Measurements from ENCODE around the gene EPAS1.

The EPAS1 gene

GRCh38 chr2:46342566-46343315 lies 45.5 kb downstream of the EPAS1 start:
- no peak for DNase-seq

- DNase-seq, result no peak
Measured at GRCh38 chr2:46344706-46345105, 47.5 kb downstream of the EPAS1 start.

- no peak for DNase-seq
Measured at GRCh38 chr2:46345775-46346174, 48.6 kb downstream of the EPAS1 start.

GRCh38 chr2:46346719-46347118 lies 49.5 kb downstream of the EPAS1 start:
- no peak for DNase-seq

- no peak for DNase-seq
Measured at GRCh38 chr2:46347648-46348280, 50.6 kb downstream of the EPAS1 start.

- no peak for DNase-seq
Measured at GRCh38 chr2:46349115-46349547, 51.9 kb downstream of the EPAS1 start.

GRCh38 chr2:46350029-46350689 lies 53.0 kb downstream of the EPAS1 start:
- no peak for DNase-seq

GRCh38 chr2:46351098-46351749 lies 54.0 kb downstream of the EPAS1 start:
- DNase-seq, result peak; percentile 40

GRCh38 chr2:46351750-46352138 lies 54.5 kb downstream of the EPAS1 start:
- DNase-seq, result peak; percentile 66

- no peak for DNase-seq
Measured at GRCh38 chr2:46352621-46353020, 55.4 kb downstream of the EPAS1 start.

- no peak for DNase-seq
Measured at GRCh38 chr2:46353509-46353908, 56.3 kb downstream of the EPAS1 start.

- DNase-seq, result no peak
Measured at GRCh38 chr2:46355756-46356155, 58.5 kb downstream of the EPAS1 start.

GRCh38 chr2:46356991-46357390 lies 59.8 kb downstream of the EPAS1 start:
- no peak for DNase-seq

GRCh38 chr2:46358713-46359112 lies 61.5 kb downstream of the EPAS1 start:
- DNase-seq, result no peak

GRCh38 chr2:46360303-46360702 lies 63.1 kb downstream of the EPAS1 start:
- DNase-seq, result no peak

GRCh38 chr2:46361920-46362666 lies 64.9 kb downstream of the EPAS1 start:
- DNase-seq, result no peak

- no peak for DNase-seq
Measured at GRCh38 chr2:46362667-46363012, 65.4 kb downstream of the EPAS1 start.

GRCh38 chr2:46363535-46364170 lies 66.4 kb downstream of the EPAS1 start:
- DNase-seq, result no peak

GRCh38 chr2:46364797-46365457 lies 67.7 kb downstream of the EPAS1 start:
- DNase-seq, result no peak

GRCh38 chr2:46365913-46366667 lies 68.9 kb downstream of the EPAS1 start:
- no peak for DNase-seq

GRCh38 chr2:46366668-46367052 lies 69.5 kb downstream of the EPAS1 start:
- no peak for DNase-seq

Measured in activated CD4-positive, CD25-positive, alpha-beta regulatory T cell treated with anti-CD3 and anti-CD28 coated beads, Interleukin-2, amount 50 U/mL, for 72 hours (primary cell).